K562 (cell line): ENCODE results near the gene CTNNA3. TPM values are rescaled to one million over a fixed set of nuclear protein-coding genes. Genes with fewer than 3 reads are reported as not detected.

Experiments
- ATAC-seq: fragments of 200-7000 bp; cut with Tn5 transposase; 3 replicates; pipeline ENCODE4 v1.9.1; 2020; ENCODE audit warnings: moderate library complexity
- BruUV-seq: library from RNA; stranded (reverse); fragments of 400-500 nt; replicated peaks from 2 replicates; lab custom pipeline; 2021; lab: Mats Ljungman, UMichigan
- CTCF ChIA-PET: fragments of 300-600 bp; formaldehyde crosslinking; extraction: SDS; loops from one replicate; lab custom pipeline; 2021; ENCODE audit warnings: low intra/inter-chr PET ratio; lab: Yijun Ruan, JAX
- POLR2A ChIA-PET: fragments of 300-600, 350-650 bp; sonication (Branson Sonifier 250); formaldehyde crosslinking; extraction: SDS; loops from one replicate; lab custom pipeline; 2021; ENCODE audit warnings: antibody characterized with exemption, inconsistent platforms; lab: Yijun Ruan, JAX
- DNase-seq, 4 experiments: peaks; one replicate each; pipeline versions ENCODE4 v3.0.0 to v3.0.0-alpha.2; 2011 to 2018; ENCODE audit warnings: low spot score in 3 of 4, mixed read lengths in 3 of 4; ENCODE audit errors: extremely low read depth in 1 of 4
- FAIRE-seq: peaks from 2 replicates; lab custom pipeline; 2011; peaks lifted over from hg19 to GRCh38; lab: Jason Lieb, UNC
- H2AFZ ChIP-seq: 2 replicates; pipeline ENCODE4 v1.6.0; 2011; ENCODE audit warnings: low read depth, low read length, control low read depth, inconsistent platforms
- H3K27ac ChIP-seq: fragments of 200-600 bp; 3 replicates; pipeline ENCODE4 v1.8.0; 2011; ENCODE audit warnings: low read depth, mild to moderate bottlenecking, control low read depth, inconsistent platforms, low read length, moderate library complexity, mixed read lengths; ENCODE audit errors: extremely low read depth
- H3K27me3 ChIP-seq, 2 experiments: fragments of 300-600 bp in 1 of 2; 2 replicates in 1 of 2; 3 replicates in 1 of 2; pipeline versions ENCODE4 v1.6.0 to v1.8.0; 2011; ENCODE audit warnings: inconsistent platforms in 2 of 2, low read length in 2 of 2, mild to moderate bottlenecking in 1 of 2, mixed read lengths in 1 of 2, moderate library complexity in 1 of 2; ENCODE audit not compliant: control insufficient read depth in 2 of 2, insufficient read depth in 2 of 2
- H3K36me3 ChIP-seq: fragments of 300-600 bp; 3 replicates; pipeline ENCODE4 v1.8.0; 2011; ENCODE audit warnings: mild to moderate bottlenecking, low read length, inconsistent platforms; ENCODE audit not compliant: control insufficient read depth, insufficient read depth
- H3K4me1 ChIP-seq, 2 experiments: fragments of 200-600 bp in 1 of 2; replicated peaks in 1 of 2; 2 replicates in 1 of 2; 3 replicates in 1 of 2; pipeline versions ENCODE4 v1.5.1 to v1.8.0; 2011; ENCODE audit warnings: inconsistent platforms in 2 of 2, low read length in 2 of 2, mild to moderate bottlenecking in 1 of 2, mixed read lengths in 1 of 2, moderate library complexity in 1 of 2; ENCODE audit not compliant: control insufficient read depth in 2 of 2, insufficient read depth in 2 of 2
- H3K4me2 ChIP-seq: 2 replicates; pipeline ENCODE4 v1.6.1; 2011; ENCODE audit warnings: low read length, control low read depth, inconsistent platforms, mixed read lengths; ENCODE audit not compliant: insufficient read depth
- H3K4me3 ChIP-seq: fragments of 200-600 bp; sonication (generic), shearing (Covaris generic); 2 replicates; pipeline ENCODE4 v1.5.1; 2016; ENCODE audit warnings: control low read depth, inconsistent platforms
- H3K79me2 ChIP-seq: fragments of 200-600 bp; 3 replicates; pipeline ENCODE4 v1.8.0; 2011; ENCODE audit warnings: low read length, inconsistent platforms; ENCODE audit not compliant: control insufficient read depth, insufficient read depth
- H3K9ac ChIP-seq, 2 experiments: 2 replicates each; pipeline versions ENCODE4 v1.6.0 to v1.6.1; 2011; ENCODE audit warnings: low read depth in 2 of 2, low read length in 2 of 2, control low read depth in 1 of 2, inconsistent platforms in 1 of 2, mild to moderate bottlenecking in 1 of 2, mixed read lengths in 1 of 2; ENCODE audit not compliant: insufficient read depth in 1 of 2
- H3K9me1 ChIP-seq: one replicate; pipeline ENCODE4 v1.6.0; 2011; ENCODE audit warnings: inconsistent platforms, mild to moderate bottlenecking, low read length, moderate library complexity; ENCODE audit not compliant: control insufficient read depth, insufficient read depth
- H3K9me3 ChIP-seq: replicated peaks from 2 replicates; pipeline ENCODE4 v1.5.1; 2011; ENCODE audit warnings: low read depth, low read length, inconsistent platforms; ENCODE audit not compliant: control insufficient read depth, insufficient read depth
- H4K20me1 ChIP-seq: replicated peaks from 2 replicates; pipeline ENCODE4 v1.6.1; 2011; ENCODE audit warnings: low read length, inconsistent platforms, mixed read lengths; ENCODE audit not compliant: control insufficient read depth, insufficient read depth
- CBFB ChIP-seq: sonication (generic); formaldehyde crosslinking; IDR thresholded peaks from 2 replicates; pipeline ENCODE4 v1.4.0; 2020; ENCODE audit warnings: mild to moderate bottlenecking, missing genetic modification reagents
- EWSR1 ChIP-seq: fragments of 450-650 bp; IDR thresholded peaks from 2 replicates; pipeline ENCODE4 v1.6.1; 2018; ENCODE audit warnings: borderline replicate concordance, mild to moderate bottlenecking, low read depth, moderate library complexity; ENCODE audit not compliant: partially characterized antibody
- HEY1 ChIP-seq: fragments of 250-450 bp; sonication (Bioruptor Pico); IDR thresholded peaks from 2 replicates; pipeline ENCODE4 v1.5.0; 2020; ENCODE audit warnings: mild to moderate bottlenecking, moderate library complexity, borderline replicate concordance
- HNRNPK ChIP-seq: fragments of 200-400 bp; formaldehyde crosslinking; IDR thresholded peaks from one replicate; pipeline ENCODE4 v1.6.1; 2018; ENCODE audit warnings: mild to moderate bottlenecking, low read depth, low read length; ENCODE audit not compliant: poor library complexity, severe bottlenecking
- LEF1 ChIP-seq: fragments of 450-650 bp; IDR thresholded peaks from 2 replicates; pipeline ENCODE4 v1.6.1; 2016; ENCODE audit warnings: mild to moderate bottlenecking
- PCBP2 ChIP-seq: fragments of 200-400 bp; formaldehyde crosslinking; IDR thresholded peaks from 2 replicates; pipeline ENCODE4 v1.6.1; 2018; ENCODE audit warnings: low read length, low read depth, mild to moderate bottlenecking, moderate library complexity; ENCODE audit not compliant: poor library complexity, severe bottlenecking
- POLR3A ChIP-seq: IDR thresholded peaks from 2 replicates; pipeline ENCODE4 v1.6.1; 2011; ENCODE audit warnings: borderline replicate concordance, mild to moderate bottlenecking, moderate library complexity; ENCODE audit not compliant: insufficient read length, insufficient read depth; ENCODE audit errors: extremely low read depth
- RBBP5 ChIP-seq: fragments of 200-600 bp; sonication (generic); IDR thresholded peaks from 2 replicates; pipeline ENCODE4 v1.6.1; 2012; ENCODE audit warnings: borderline replicate concordance, mild to moderate bottlenecking, low read length, control low read depth, inconsistent platforms; ENCODE audit not compliant: insufficient read depth, poor library complexity, severe bottlenecking
- RBM22 ChIP-seq: fragments of 200-400 bp; formaldehyde crosslinking; IDR thresholded peaks from 2 replicates; pipeline ENCODE4 v1.6.1; 2018; ENCODE audit warnings: low read length, low read depth; ENCODE audit not compliant: poor library complexity, severe bottlenecking
- ZC3H4 ChIP-seq: sonication (generic); formaldehyde crosslinking; IDR thresholded peaks from 2 replicates; pipeline ENCODE4 v1.9.0; 2021; ENCODE audit warnings: missing genetic modification reagents, borderline replicate concordance
- WGBS: fragments of 100-300 bp; shearing (Covaris generic); methylation state at CpG from one replicate; pipeline ENCODE4 v1.1.6; 2016; ENCODE audit warnings: low coverage, mixed read lengths; ENCODE audit not compliant: insufficient coverage; ENCODE audit errors: missing lambda C conversion rate; 5-methylcytosine and 5-hydroxymethylcytosine counted together
- in situ Hi-C: fragments of 300-500 bp; cut with MboI; formaldehyde crosslinking; loops from 4 replicates; pipeline ENCODE4 v1.15.0; 2018; ENCODE audit warnings: inconsistent platforms, mixed read lengths
- intact Hi-C: fragments of 100-400 bp; cut with micrococcal nuclease; formaldehyde crosslinking; loops from 2 replicates; pipeline ENCODE4 v1.14.2; 2022
- polyA plus RNA-seq, 8 experiments: library from polyadenylated mRNA; depleted of rRNA in 4 of 8; stranded (reverse) in 5 of 8; unstranded in 3 of 8; fragments of >200 nt; fragmentation: Nextera tagmentation in 2 of 8; fragmentation: Illumina TruSeq in 1 of 8; extraction: Ambion mirVana in 2 of 8; extraction: Trizol in 1 of 8; gene quantifications; 2 replicates each; pipeline versions ENCODE4 v1.2.1 to v1.2.3, GENCODE V29; 2011 to 2014; ENCODE audit warnings: inconsistent platforms in 1 of 8, missing spikeins in 1 of 8
- total RNA-seq, 7 experiments: library from RNA; depleted of rRNA in 6 of 7; stranded (reverse); fragments of >200 nt in 6 of 7; fragmentation: Illumina TruSeq in 2 of 7; extraction: Trizol in 2 of 7; gene quantifications; 2 replicates each; pipeline versions ENCODE4 v1.2.1 to v1.2.3, GENCODE V29; 2011 to 2021; ENCODE audit warnings: low replicate concordance in 1 of 7
- TF ChIP-seq, protein P1 (sequence below): sonication (generic); formaldehyde crosslinking; IDR thresholded peaks from 2 replicates; pipeline ENCODE4 v1.9.0; 2022; ENCODE audit warnings: mild to moderate bottlenecking, missing genetic modification reagents

The CTNNA3 gene
- total and polyA plus RNA-seq, 9 of the 15 experiments (the other 6 are each of a cell fraction or from before 2014, with no cell fraction given) = 0.04 TPM; not detected in 8

DNA sequence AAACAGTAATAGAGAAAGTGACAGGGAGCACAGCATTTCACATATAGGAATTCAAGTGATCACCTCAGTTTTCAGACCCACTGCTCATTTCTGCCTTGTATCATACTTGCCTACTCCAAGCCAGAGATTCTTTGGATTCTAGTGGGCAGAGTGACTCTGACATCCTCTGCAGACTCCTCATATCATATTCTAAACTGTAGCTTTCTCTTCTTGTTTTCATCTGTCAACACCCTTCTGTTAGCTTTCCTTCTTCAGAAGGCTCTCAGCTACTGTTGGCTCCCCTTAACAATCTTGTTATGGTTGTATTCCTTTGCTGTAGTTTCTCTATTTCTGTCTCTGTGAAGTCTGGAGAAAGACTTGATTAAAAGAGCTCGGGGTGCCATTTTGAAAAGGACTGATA, 120.5 kb downstream of the CTNNA3 start (continued):
- TF ChIP-seq HEY1 (CRISPR knock-in tag) (no peak), ZC3H4 (no peak), CBFB (no peak), POLR3A (no peak), RBM22 (no peak), RBBP5 (no peak), LEF1 (no peak)
- TF ChIP-seq, protein P1, sequence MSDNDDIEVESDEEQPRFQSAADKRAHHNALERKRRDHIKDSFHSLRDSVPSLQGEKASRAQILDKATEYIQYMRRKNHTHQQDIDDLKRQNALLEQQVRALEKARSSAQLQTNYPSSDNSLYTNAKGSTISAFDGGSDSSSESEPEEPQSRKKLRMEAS (CRISPR knock-in tag) = no peak

DNA sequence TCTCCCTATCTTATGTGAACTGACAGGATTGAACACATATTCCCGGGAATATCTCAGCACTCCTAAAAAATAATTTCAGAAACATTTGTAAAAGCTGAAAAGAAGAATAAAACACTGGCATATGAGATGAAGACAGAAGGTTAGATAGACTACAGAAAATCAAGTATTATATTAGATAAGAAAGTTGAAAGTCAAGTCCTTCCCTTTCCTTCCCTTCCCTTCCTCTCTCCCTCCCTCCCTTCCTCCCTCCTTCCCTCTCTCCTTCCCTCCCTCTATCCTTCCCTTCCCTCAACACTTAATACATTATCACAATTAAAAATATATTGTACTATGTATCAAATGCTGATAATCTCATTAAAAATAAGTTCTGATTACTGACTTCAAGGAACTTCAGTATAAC, 122.5 kb downstream of the CTNNA3 start:
- DNase-seq (no peak), FAIRE-seq (no peak), ATAC-seq (no peak)
- TF ChIP-seq EWSR1 (no peak), PCBP2 (peak; percentile 41), HNRNPK (peak; percentile 56)
- Histone ChIP-seq H3K4me3 (no peak overlapping the region), H3K36me3 (no peaks in the 10 kb centered on the region), H3K9me3 (no peaks in the 10 kb centered on the region; the same call in 1 of the 2 replicates), H3K79me2 (no peaks in the 10 kb centered on the region), H3K27ac (no peak overlapping the region), H3K4me2 (no peak overlapping the region), H4K20me1 (no peaks in the 10 kb centered on the region), H3K27me3 (no peaks in the 10 kb centered on the region), H3K4me1 (no peaks in the 10 kb centered on the region), H3K9me1 (no peaks in the 10 kb centered on the region), H3K9ac (no peak overlapping the region), H2AFZ (no peak overlapping the region)
- intact Hi-C loops = no loop called here
- no TSS peak for BruUV-seq
- 0% methylated on average over 1 of the region's 1 CpG for WGBS
- CTCF ChIA-PET = no interaction called here
- POLR2A ChIA-PET = no interaction called here
- in situ Hi-C loops = no loop called here
